HEK293 (cell line): Measurements from ENCODE around the gene ANKRD33B.

Experiments
- HOXC10 ChIP-seq: sonication (generic); formaldehyde crosslinking; IDR thresholded peaks from 2 replicates; pipeline ENCODE4 v1.8.1; 2023; ENCODE audit warnings: mild to moderate bottlenecking, missing genetic modification reagents
- PBX3 ChIP-seq: sonication (generic); formaldehyde crosslinking; IDR thresholded peaks from 2 replicates; pipeline ENCODE4 v1.8.1; 2022; ENCODE audit warnings: mild to moderate bottlenecking, moderate library complexity, missing genetic modification reagents
- ZBTB7A ChIP-seq: fragments of 450-650 bp; formaldehyde crosslinking; IDR thresholded peaks from 2 replicates; pipeline ENCODE4 v1.5.1; 2016; ENCODE audit warnings: low read depth, missing biosample characterization, missing genetic modification characterization
- TF ChIP-seq, protein P1 (sequence below): fragments of 450-650 bp; formaldehyde crosslinking; IDR thresholded peaks from 2 replicates; pipeline ENCODE4 v1.5.1; 2016; ENCODE audit warnings: missing biosample characterization, missing genetic modification characterization
- TF ChIP-seq, protein P2 (sequence below): IDR thresholded peaks from 2 replicates; pipeline ENCODE4 v1.6.1; 2011; ENCODE audit warnings: mild to moderate bottlenecking, low read depth, low read length, borderline replicate concordance

DNA sequence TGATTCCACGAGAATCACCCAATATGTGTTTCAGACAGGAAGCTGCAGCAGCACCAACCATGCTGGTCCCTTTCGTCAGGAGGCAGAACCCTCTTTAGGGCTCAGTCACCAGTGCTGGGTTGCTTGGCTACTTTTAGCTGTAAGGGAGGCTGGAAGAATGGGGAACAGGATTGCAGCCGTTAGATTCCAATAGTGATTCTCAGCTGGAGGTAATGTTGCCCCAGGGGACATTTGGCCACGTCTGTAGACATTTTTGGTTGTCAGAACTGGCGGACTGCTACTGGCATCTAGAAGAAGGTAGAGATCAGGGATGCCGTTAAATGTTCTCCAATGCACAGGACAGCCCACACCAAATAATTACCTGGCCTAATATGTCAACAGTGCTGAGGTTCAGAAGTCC is 81.8 kb downstream of the ANKRD33B start:
- TF ChIP-seq, protein P1, sequence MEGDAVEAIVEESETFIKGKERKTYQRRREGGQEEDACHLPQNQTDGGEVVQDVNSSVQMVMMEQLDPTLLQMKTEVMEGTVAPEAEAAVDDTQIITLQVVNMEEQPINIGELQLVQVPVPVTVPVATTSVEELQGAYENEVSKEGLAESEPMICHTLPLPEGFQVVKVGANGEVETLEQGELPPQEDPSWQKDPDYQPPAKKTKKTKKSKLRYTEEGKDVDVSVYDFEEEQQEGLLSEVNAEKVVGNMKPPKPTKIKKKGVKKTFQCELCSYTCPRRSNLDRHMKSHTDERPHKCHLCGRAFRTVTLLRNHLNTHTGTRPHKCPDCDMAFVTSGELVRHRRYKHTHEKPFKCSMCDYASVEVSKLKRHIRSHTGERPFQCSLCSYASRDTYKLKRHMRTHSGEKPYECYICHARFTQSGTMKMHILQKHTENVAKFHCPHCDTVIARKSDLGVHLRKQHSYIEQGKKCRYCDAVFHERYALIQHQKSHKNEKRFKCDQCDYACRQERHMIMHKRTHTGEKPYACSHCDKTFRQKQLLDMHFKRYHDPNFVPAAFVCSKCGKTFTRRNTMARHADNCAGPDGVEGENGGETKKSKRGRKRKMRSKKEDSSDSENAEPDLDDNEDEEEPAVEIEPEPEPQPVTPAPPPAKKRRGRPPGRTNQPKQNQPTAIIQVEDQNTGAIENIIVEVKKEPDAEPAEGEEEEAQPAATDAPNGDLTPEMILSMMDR (tag by site-specific recombination) = no peak
- TF ChIP-seq PBX3 (CRISPR knock-in tag) (no peak), HOXC10 (CRISPR knock-in tag) (no peak), ZBTB7A (tag by site-specific recombination) (no peak)
- TF ChIP-seq, protein P2, sequence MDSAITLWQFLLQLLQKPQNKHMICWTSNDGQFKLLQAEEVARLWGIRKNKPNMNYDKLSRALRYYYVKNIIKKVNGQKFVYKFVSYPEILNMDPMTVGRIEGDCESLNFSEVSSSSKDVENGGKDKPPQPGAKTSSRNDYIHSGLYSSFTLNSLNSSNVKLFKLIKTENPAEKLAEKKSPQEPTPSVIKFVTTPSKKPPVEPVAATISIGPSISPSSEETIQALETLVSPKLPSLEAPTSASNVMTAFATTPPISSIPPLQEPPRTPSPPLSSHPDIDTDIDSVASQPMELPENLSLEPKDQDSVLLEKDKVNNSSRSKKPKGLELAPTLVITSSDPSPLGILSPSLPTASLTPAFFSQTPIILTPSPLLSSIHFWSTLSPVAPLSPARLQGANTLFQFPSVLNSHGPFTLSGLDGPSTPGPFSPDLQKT = no peak
